ENCODE results near the gene IFT43. TPM values are rescaled to one million over a fixed set of nuclear protein-coding genes. Genes with fewer than 3 reads are reported as not detected.

Gene IFT43
- total RNA-seq, 2 experiments from 2014 or later = 7.6 to 10.4 TPM

- intact Hi-C loops (cut with micrococcal nuclease) = loop anchor here (10.0 kb wide), 1 partner anchor 329 kb away; no protein-coding TSS in a partner anchor
- Mint-ChIP-seq H3K27ac (no peak overlapping the region), H3K4me3 (no peak overlapping the region), H3K36me3 (ENCODE audit: low read depth) (peaks cover 1% of the 10 kb centered on the region), H3K9me3 (no peaks in the 10 kb centered on the region), H3K4me1 (ENCODE audit: low read depth) (no peaks in the 10 kb centered on the region), H3K27me3 (no peaks in the 10 kb centered on the region)
- DNase-seq = no peak
- POLR2A ChIA-PET = no interaction called here
- CTCF ChIA-PET = interaction anchor here (1.0 to 7.9 kb wide), 2 partner anchors 11 to 296 kb away, joined by 3 to 108 read pairs; no protein-coding TSS in a partner anchor
- no peak for ATAC-seq
- peak; percentile 24 for TF ChIP-seq CTCF (IDR thresholded peaks at IDR 0.05)
Measured at GRCh38 chr14:76056128-76056527, 70.6 kb downstream of the IFT43 start.

GRCh38 chr14:76057914-76058313 is 72.4 kb downstream of the IFT43 start:
- ATAC-seq (no peak), DNase-seq (no peak)
- TF ChIP-seq CTCF (IDR thresholded peaks at IDR 0.05) = no peak
- Mint-ChIP-seq H3K27ac (no peak overlapping the region), H3K27me3 (no peaks in the 10 kb centered on the region), H3K9me3 (no peaks in the 10 kb centered on the region), H3K4me3 (no peak overlapping the region), H3K4me1 (ENCODE audit: low read depth) (no peaks in the 10 kb centered on the region), H3K36me3 (ENCODE audit: low read depth) (peaks cover 1% of the 10 kb centered on the region)
- CTCF ChIA-PET = no interaction called here
- intact Hi-C loops (cut with micrococcal nuclease) = loop anchor here (10.0 kb wide), 1 partner anchor 327 kb away; no protein-coding TSS in a partner anchor
- POLR2A ChIA-PET = no interaction called here

GRCh38 chr14:76063327-76063726 is 77.8 kb downstream of the IFT43 start:
- no peak overlapping the region for H3K27ac Mint-ChIP-seq
- no peaks in the 10 kb centered on the region for H3K27me3 Mint-ChIP-seq
- ChIA-PET POLR2A (no interaction called here), CTCF (interaction anchor here (1.0 to 2.8 kb wide), 2 partner anchors 12 to 290 kb away, joined by 3 to 12 read pairs; no protein-coding TSS in a partner anchor)
- no peak overlapping the region for H3K4me3 Mint-ChIP-seq
- no peak for TF ChIP-seq CTCF (IDR thresholded peaks at IDR 0.05)
- DNase-seq (no peak), ATAC-seq (no peak)
- peaks cover 8% of the 10 kb centered on the region for H3K9me3 Mint-ChIP-seq
- H3K36me3 Mint-ChIP-seq (ENCODE audit: low read depth) = peaks cover 20% of the 10 kb centered on the region
- intact Hi-C loops (cut with micrococcal nuclease) = no loop called here
- H3K4me1 Mint-ChIP-seq (ENCODE audit: low read depth) = no peaks in the 10 kb centered on the region

- intact Hi-C loops (cut with micrococcal nuclease) = no loop called here
- ChIA-PET POLR2A (no interaction called here), CTCF (interaction anchor here (1.4 kb wide), 1 partner anchor 14 kb away, joined by 4 read pairs; no protein-coding TSS in a partner anchor)
- Mint-ChIP-seq H3K9me3 (peaks cover 8% of the 10 kb centered on the region), H3K27ac (no peak overlapping the region), H3K27me3 (no peaks in the 10 kb centered on the region), H3K36me3 (ENCODE audit: low read depth) (peaks cover 19% of the 10 kb centered on the region), H3K4me1 (ENCODE audit: low read depth) (no peaks in the 10 kb centered on the region), H3K4me3 (no peak overlapping the region)
- TF ChIP-seq CTCF (IDR thresholded peaks at IDR 0.05) = no peak
- ATAC-seq = no peak
- no peak for DNase-seq
Measured at GRCh38 chr14:76065519-76065918, 80.0 kb downstream of the IFT43 start.

GRCh38 chr14:76067536-76067935 is 82.0 kb downstream of the IFT43 start:
- no peaks in the 10 kb centered on the region for H3K4me1 Mint-ChIP-seq (ENCODE audit: low read depth)
- TF ChIP-seq CTCF (IDR thresholded peaks at IDR 0.05) = no peak
- no peak for DNase-seq
- ChIA-PET CTCF (interaction anchor here (1.3 to 3.4 kb wide), 2 partner anchors 12 to 16 kb away, joined by 3 to 15 read pairs; no protein-coding TSS in a partner anchor), POLR2A (no interaction called here)
- H3K4me3 Mint-ChIP-seq = no peak overlapping the region
- H3K27me3 Mint-ChIP-seq = no peaks in the 10 kb centered on the region
- H3K27ac Mint-ChIP-seq = no peak overlapping the region
- peaks cover 19% of the 10 kb centered on the region for H3K36me3 Mint-ChIP-seq (ENCODE audit: low read depth)
- intact Hi-C loops (cut with micrococcal nuclease) = no loop called here
- ATAC-seq = no peak
- H3K9me3 Mint-ChIP-seq = peaks cover 8% of the 10 kb centered on the region

All from activated CD8-positive, alpha-beta T cell treated with anti-CD3 and anti-CD28 coated beads for 36 hours (primary cell).